Esophagus muscularis mucosa (tissue), 4 donors: ENCODE results near the gene MIGA2. TPM values are rescaled to one million over a fixed set of nuclear protein-coding genes. Genes with fewer than 3 reads are reported as not detected.

Source experiments
- DNase-seq: peaks from one replicate; pipeline ENCODE4 v3.0.0-alpha.2; 2017; ENCODE audit errors: extremely low spot score
- H3K27ac ChIP-seq, 4 donors: fragments of 200-600 bp; sonication (generic); replicated peaks in 1 of 4; 1 replicate in 3 of 4; 2 replicates in 1 of 4; pipeline ENCODE4 v1.5.1; 2016 to 2019; ENCODE audit warnings: mild to moderate bottlenecking in 1 of 4
- H3K27me3 ChIP-seq, 4 donors: fragments of 200-600 bp; sonication (generic); one replicate each; pipeline versions ENCODE4 v1.5.1 to v1.6.0; 2016 to 2019
- H3K36me3 ChIP-seq, 4 donors: fragments of 200-600 bp; sonication (generic); one replicate each; pipeline ENCODE4 v1.5.1; 2016 to 2019
- H3K4me1 ChIP-seq, 4 donors: fragments of 200-600 bp; sonication (generic); one replicate each; pipeline ENCODE4 v1.5.1; 2016 to 2019
- H3K4me3 ChIP-seq, 4 donors: fragments of 200-600 bp; sonication (generic); 1 replicate in 2 of 4; 2 replicates in 2 of 4; pipeline ENCODE4 v1.5.1; 2016 to 2019; ENCODE audit warnings: mild to moderate bottlenecking in 4 of 4, moderate library complexity in 1 of 4
- H3K9me3 ChIP-seq, 4 donors: fragments of 200-600 bp; sonication (generic); 1 replicate in 3 of 4; 2 replicates in 1 of 4; pipeline ENCODE4 v1.5.1; 2016 to 2019
- CTCF ChIP-seq, 3 experiments: fragments of 200-600 bp in 2 of 3; fragments of 450-650 bp in 1 of 3; sonication (generic) in 2 of 3; IDR thresholded peaks; one replicate each; pipeline ENCODE4 v1.5.1; 2017 to 2019; ENCODE audit warnings: antibody characterized with exemption in 3 of 3, mild to moderate bottlenecking in 2 of 3, moderate library complexity in 1 of 3
- EP300 ChIP-seq: sonication (generic); formaldehyde crosslinking; IDR thresholded peaks from one replicate; pipeline ENCODE4 v1.6.1; 2017; ENCODE audit warnings: antibody characterized with exemption
- POLR2A ChIP-seq: fragments of 450-650 bp; IDR thresholded peaks from one replicate; pipeline ENCODE4 v1.6.1; 2017; ENCODE audit warnings: antibody characterized with exemption, moderate library complexity, mild to moderate bottlenecking, low read depth
- POLR2AphosphoS5 ChIP-seq, 2 donors: sonication (generic); formaldehyde crosslinking; IDR thresholded peaks; one replicate each; pipeline ENCODE4 v1.6.1; 2017; ENCODE audit warnings: antibody characterized with exemption in 2 of 2
- WGBS: methylation state at CpG from one replicate; pipeline ENCODE4 v1.1.5; 2018; 5-methylcytosine and 5-hydroxymethylcytosine counted together
- intact Hi-C: fragments of 100-400 bp; cut with DNase I; formaldehyde crosslinking; loops from one replicate; pipeline ENCODE4 v1.15.1; 2023
- total RNA-seq, 4 donors: library from RNA; depleted of rRNA; stranded (reverse); fragments of >200 nt; gene quantifications; one replicate each; pipeline versions ENCODE4 v1.1.0 to v1.2.1, GENCODE V29; 2016

Gene MIGA2
- total RNA-seq, 4 donors from 2014 or later, result 23.9 to 44.2 (median 32.1) TPM

GRCh38 chr9:129118799-129119198 is 82.4 kb downstream of the MIGA2 start:
- DNase-seq, result no peak
- WGBS, result 81% methylated on average over 4 of the region's 4 CpGs
- peaks cover 5 to 31% (median 22%) of the 10 kb centered on the region in 4 donors for H3K4me1 ChIP-seq
- no peak overlapping the region for H3K27ac ChIP-seq
- peaks cover 2 to 35% (median 34%) of the 10 kb centered on the region in 4 donors for H3K36me3 ChIP-seq
- H3K9me3 ChIP-seq, result no peaks in the 10 kb centered on the region
- TF ChIP-seq POLR2A (no peak), EP300 (no peak), POLR2AphosphoS5 (IDR thresholded peaks at IDR 0.05) (no peak), CTCF (IDR thresholded peaks at IDR 0.05) (no peak)
- no peak overlapping the region for H3K4me3 ChIP-seq
- intact Hi-C loops, result no loop called here
- no peaks in the 10 kb centered on the region for H3K27me3 ChIP-seq

- no peak overlapping the region for H3K4me3 ChIP-seq
- H3K9me3 ChIP-seq, result no peaks in the 10 kb centered on the region
- H3K4me1 ChIP-seq, result peaks cover 0 to 8% (median 4%) of the 10 kb centered on the region in 4 donors
- no peaks in the 10 kb centered on the region for H3K27me3 ChIP-seq
- intact Hi-C loops, result no loop called here
- peaks cover 8 to 61% (median 57%) of the 10 kb centered on the region in 4 donors for H3K36me3 ChIP-seq
- TF ChIP-seq POLR2AphosphoS5 (IDR thresholded peaks at IDR 0.05) (no peak), CTCF (IDR thresholded peaks at IDR 0.05) (no peak), POLR2A (no peak), EP300 (no peak)
- no peak overlapping the region for H3K27ac ChIP-seq
- no peak for DNase-seq
- 69% methylated on average over 3 of the region's 3 CpGs for WGBS
These were observed 85.1 kb downstream of the MIGA2 start for GRCh38 chr9:129121483-129121882.

Other genes with a start within 250 kb of the MIGA2 start
- gene TBC1D13, start 249.4 kb upstream of the MIGA2 start, total RNA-seq, result 10 to 100 TPM; 12.4 to 20.8 (median 16.1) TPM
- gene ENDOG, start 218.1 kb upstream of the MIGA2 start, total RNA-seq, result 10 to 100 TPM; 21.4 to 44.5 (median 37.5) TPM
- gene SPOUT1, start 206.8 kb upstream of the MIGA2 start, total RNA-seq, result 10 to 100 TPM; 15.3 to 36.5 (median 19.8) TPM
- gene KYAT1, start 154.7 kb upstream of the MIGA2 start, total RNA-seq, result 1 to 10 TPM; 4.3 to 8.4 (median 6.2) TPM
- gene LRRC8A, start 154.5 kb upstream of the MIGA2 start, total RNA-seq, result 10 to 100 TPM; 39.5 to 94.2 (median 55.6) TPM
- 10 to 100 TPM; 10.4 to 22.3 (median 12.0) TPM for gene PHYHD1, start 115.6 kb upstream of the MIGA2 start, total RNA-seq
- 10 to 100 TPM; 10.4 to 20.7 (median 14.1) TPM for gene DOLK, start 89.0 kb upstream of the MIGA2 start, total RNA-seq
- gene NUP188, start 88.9 kb upstream of the MIGA2 start, total RNA-seq, result 10 to 100 TPM; 22.9 to 34.0 (median 29.4) TPM
- gene SH3GLB2, start 8.3 kb upstream of the MIGA2 start, total RNA-seq, result 10 to 100 TPM; 71.6 to 92.3 (median 88.5) TPM
- 1 to 10 TPM; 3.0 to 5.5 (median 4.3) TPM for gene DOLPP1, start 44.5 kb downstream of the MIGA2 start, total RNA-seq
- 100 to 1,000 TPM in 2 of 4 donors, 10 to 100 TPM in 2; 73.9 to 117 (median 92.2) TPM for gene CRAT, start 74.2 kb downstream of the MIGA2 start, total RNA-seq
- 10 to 100 TPM; 57.7 to 91.9 (median 77.4) TPM for gene PTPA, start 74.8 kb downstream of the MIGA2 start, total RNA-seq
- gene IER5L, start 141.6 kb downstream of the MIGA2 start, total RNA-seq, result 10 to 100 TPM in 3 of 4 donors, 1 to 10 TPM in 1; 5.0 to 24.2 (median 12.9) TPM